ENCODE data around the gene RIOK3.

- TF ChIP-seq, protein P1, sequence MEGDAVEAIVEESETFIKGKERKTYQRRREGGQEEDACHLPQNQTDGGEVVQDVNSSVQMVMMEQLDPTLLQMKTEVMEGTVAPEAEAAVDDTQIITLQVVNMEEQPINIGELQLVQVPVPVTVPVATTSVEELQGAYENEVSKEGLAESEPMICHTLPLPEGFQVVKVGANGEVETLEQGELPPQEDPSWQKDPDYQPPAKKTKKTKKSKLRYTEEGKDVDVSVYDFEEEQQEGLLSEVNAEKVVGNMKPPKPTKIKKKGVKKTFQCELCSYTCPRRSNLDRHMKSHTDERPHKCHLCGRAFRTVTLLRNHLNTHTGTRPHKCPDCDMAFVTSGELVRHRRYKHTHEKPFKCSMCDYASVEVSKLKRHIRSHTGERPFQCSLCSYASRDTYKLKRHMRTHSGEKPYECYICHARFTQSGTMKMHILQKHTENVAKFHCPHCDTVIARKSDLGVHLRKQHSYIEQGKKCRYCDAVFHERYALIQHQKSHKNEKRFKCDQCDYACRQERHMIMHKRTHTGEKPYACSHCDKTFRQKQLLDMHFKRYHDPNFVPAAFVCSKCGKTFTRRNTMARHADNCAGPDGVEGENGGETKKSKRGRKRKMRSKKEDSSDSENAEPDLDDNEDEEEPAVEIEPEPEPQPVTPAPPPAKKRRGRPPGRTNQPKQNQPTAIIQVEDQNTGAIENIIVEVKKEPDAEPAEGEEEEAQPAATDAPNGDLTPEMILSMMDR (IDR thresholded peaks at IDR 0.05), result no peak
- no peak for TF ChIP-seq POLR2AphosphoS5 (IDR thresholded peaks at IDR 0.05)
These were observed 32.3 kb downstream of the RIOK3 start for GRCh38 chr18:23485386-23485785.
